ENCODE measurements around the gene MIDN. TPM values are rescaled to one million over a fixed set of nuclear protein-coding genes. Genes with fewer than 3 reads are reported as not detected.

MIDN gene
- total RNA-seq, 4 donors from 2014 or later: 34.9 to 117 (median 86.3) TPM

DNA sequence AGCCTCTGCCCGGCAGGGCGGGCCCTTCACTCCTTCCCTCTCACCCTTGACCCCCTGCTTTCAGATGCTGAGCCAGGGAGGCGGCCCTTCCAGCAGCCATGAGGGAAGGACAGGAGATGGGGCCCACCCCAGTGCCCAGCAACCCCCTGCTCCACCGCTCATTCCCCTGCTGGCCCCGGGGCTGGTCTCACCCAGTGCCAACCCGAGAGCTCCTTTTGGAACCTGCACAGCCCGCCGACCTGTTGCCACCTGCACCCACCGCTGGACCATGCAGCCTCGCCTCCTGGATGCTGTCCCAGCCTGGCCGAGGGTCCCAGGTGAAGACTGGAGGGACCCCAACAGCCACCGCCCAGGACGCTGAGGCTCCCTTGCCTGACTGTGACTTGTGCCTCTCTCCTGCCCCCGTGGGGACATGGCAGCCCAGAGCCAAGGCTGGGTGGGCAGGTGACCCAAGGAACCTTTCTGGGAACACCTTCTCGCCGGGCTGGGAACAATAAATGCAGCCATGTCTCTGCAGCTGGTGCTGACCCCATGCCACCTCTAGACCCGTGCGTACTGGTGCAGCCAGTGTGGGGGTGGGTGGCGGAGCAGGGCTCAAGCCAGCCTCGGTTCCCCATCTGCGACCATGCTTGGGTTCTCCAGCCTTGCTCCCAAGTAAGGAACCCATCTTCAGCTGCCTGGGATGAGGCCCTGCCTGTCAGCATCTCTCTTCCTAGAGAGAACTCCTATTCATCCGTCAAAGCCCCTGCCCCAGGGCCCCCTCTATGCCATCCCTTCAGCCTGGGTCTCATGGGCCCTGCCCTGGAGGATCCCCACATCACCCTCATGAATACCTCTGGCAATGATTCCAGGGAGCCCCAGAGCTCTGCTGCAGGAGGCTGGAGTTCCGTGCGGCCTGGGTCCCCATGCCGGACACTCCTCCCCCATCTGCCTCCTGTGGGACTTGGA lies 30.6 kb downstream of the MIDN start:
- H3K4me3 ChIP-seq: no peak overlapping the region
- intact Hi-C loops (cut with DNase I; ENCODE audit: low total_unique reads) (loop anchor here (1.0 to 10.0 kb wide), 4 partner anchors 77 to 484 kb away; partner anchors contain the start of genes ADAMTSL5, GAMT and PTBP1), in situ Hi-C loops (cut with MboI; ENCODE audit: low sequenced_read_pairs in 4 of 4) (no loop called here)
- peaks cover 22 to 23% of the 10 kb centered on the region in 2 donors for H3K4me1 ChIP-seq
- no peak for DNase-seq
- peaks cover 0 to 28% of the 10 kb centered on the region in 2 donors for H3K36me3 ChIP-seq
- no peaks in the 10 kb centered on the region for H3K9me3 ChIP-seq
- no peak overlapping the region for H3K27ac ChIP-seq
- TF ChIP-seq POLR2A (IDR thresholded peaks at IDR 0.05): no peak
- TF ChIP-seq, protein P1, sequence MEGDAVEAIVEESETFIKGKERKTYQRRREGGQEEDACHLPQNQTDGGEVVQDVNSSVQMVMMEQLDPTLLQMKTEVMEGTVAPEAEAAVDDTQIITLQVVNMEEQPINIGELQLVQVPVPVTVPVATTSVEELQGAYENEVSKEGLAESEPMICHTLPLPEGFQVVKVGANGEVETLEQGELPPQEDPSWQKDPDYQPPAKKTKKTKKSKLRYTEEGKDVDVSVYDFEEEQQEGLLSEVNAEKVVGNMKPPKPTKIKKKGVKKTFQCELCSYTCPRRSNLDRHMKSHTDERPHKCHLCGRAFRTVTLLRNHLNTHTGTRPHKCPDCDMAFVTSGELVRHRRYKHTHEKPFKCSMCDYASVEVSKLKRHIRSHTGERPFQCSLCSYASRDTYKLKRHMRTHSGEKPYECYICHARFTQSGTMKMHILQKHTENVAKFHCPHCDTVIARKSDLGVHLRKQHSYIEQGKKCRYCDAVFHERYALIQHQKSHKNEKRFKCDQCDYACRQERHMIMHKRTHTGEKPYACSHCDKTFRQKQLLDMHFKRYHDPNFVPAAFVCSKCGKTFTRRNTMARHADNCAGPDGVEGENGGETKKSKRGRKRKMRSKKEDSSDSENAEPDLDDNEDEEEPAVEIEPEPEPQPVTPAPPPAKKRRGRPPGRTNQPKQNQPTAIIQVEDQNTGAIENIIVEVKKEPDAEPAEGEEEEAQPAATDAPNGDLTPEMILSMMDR (IDR thresholded peaks at IDR 0.05 in 4 of 5, conservative IDR thresholded peaks at IDR 0.05 in 1 of 5): no peak
- no peak for ATAC-seq
- peaks cover 10 to 14% (median 10%) of the 10 kb centered on the region in 3 donors for H3K27me3 ChIP-seq

DNA sequence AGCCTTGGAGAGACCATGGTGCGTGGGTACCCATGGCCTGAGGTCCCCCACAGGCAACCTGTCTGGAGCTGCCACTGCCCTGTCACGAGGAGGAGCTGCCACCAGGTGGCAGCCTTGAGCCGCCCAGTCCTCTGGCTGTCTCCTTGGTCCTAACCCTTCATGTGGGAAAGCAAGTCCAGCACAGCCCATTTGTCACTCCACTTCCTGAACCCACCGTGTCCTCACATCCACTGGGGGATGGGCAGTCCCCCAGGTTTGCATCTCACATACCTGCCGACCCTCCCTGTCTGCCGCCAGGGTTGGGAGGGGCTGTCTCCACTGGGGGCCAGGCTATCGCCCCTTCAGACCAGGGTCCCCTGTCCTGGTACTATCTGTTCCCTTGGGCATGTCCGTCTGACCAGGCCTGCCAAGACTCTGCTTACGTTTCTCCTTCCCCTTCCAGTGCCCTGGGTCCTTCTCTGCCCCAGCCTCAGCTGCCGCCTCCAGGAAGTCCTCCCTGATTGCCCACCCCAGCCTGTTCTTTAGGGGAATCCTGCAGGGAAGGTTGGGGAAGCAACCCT lies 31.5 kb downstream of the MIDN start:
- Histone ChIP-seq H3K9me3 (no peaks in the 10 kb centered on the region), H3K27me3 (peaks cover 17 to 19% (median 19%) of the 10 kb centered on the region in 3 donors), H3K27ac (peak overlapping the region in 1 of 4 donors; percentile 39), H3K4me3 (no peak overlapping the region), H3K36me3 (peaks cover 0 to 20% of the 10 kb centered on the region in 2 donors), H3K4me1 (peaks cover 14% of the 10 kb centered on the region in 2 donors)
- in situ Hi-C loops (cut with MboI; ENCODE audit: low sequenced_read_pairs in 4 of 4): no loop called here
- ATAC-seq (peak; percentile 34 to 35), DNase-seq (peak in 1 of 2 donors; percentile 78)
- TF ChIP-seq POLR2A (IDR thresholded peaks at IDR 0.05): no peak
- TF ChIP-seq, protein P1 (IDR thresholded peaks at IDR 0.05 in 4 of 5, conservative IDR thresholded peaks at IDR 0.05 in 1 of 5): peak; percentile 76 to 96 (median 92)
- intact Hi-C loops (cut with DNase I; ENCODE audit: low total_unique reads): loop anchor here (1.0 to 10.0 kb wide), 4 partner anchors 76 to 485 kb away; partner anchors contain the start of genes ADAMTSL5, GAMT and PTBP1

DNA sequence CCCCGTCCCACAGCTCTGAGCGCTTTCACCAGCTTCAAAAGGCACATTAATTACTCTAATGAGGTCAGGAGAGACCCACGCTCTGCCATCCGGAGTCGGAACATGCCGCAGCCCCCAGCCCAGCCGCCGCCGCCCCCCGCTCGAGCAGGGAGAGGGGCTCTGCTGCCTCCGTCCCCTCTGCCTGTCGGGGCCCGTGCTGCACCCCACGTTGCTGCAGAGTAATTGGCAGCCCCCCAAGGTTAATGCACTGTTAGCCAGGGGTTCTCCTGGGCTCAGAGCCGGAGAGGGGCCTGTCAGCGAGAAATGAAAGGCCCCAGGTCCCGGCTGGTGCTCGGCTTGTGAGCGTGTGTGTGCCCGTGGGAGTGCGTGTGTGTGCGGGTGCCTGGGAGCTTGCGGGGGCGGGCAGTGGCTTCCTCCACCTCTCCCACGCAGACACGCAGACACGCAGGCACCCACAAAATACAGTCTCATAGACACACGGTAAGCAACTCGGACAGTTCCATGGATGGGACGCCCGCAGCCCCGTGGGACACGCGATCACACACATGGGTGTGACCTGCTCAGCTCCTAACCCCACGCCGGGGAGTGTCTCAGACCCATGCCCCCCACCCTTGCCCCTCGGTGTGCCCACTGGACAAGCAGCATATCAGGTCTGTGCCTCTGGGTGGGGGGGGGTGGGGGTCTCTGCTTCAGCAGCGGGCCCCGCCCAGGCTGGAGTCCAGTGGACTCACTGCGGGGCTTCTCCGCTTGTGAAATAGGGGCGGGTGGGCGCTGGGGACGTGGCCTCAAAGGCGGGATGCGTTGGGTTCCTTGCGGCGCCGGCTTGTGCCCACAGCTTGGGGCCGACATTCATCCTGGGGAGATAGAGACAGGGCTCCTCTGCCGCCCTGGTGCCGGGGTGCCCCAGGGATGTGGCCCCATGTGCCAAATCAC lies 32.5 kb downstream of the MIDN start:
- in situ Hi-C loops (cut with MboI; ENCODE audit: low sequenced_read_pairs in 4 of 4): no loop called here
- DNase-seq: no peak
- Histone ChIP-seq H3K4me3 (no peak overlapping the region), H3K4me1 (peaks cover 10 to 12% of the 10 kb centered on the region in 2 donors), H3K27ac (no peak overlapping the region), H3K36me3 (peaks cover 0 to 19% of the 10 kb centered on the region in 2 donors), H3K27me3 (peaks cover 23 to 25% (median 25%) of the 10 kb centered on the region in 3 donors), H3K9me3 (no peaks in the 10 kb centered on the region)
- intact Hi-C loops (cut with DNase I; ENCODE audit: low total_unique reads): no loop called here
- no peak for ATAC-seq
- TF ChIP-seq, protein P1 (IDR thresholded peaks at IDR 0.05 in 4 of 5, conservative IDR thresholded peaks at IDR 0.05 in 1 of 5): no peak
- TF ChIP-seq POLR2A (IDR thresholded peaks at IDR 0.05): no peak

DNA sequence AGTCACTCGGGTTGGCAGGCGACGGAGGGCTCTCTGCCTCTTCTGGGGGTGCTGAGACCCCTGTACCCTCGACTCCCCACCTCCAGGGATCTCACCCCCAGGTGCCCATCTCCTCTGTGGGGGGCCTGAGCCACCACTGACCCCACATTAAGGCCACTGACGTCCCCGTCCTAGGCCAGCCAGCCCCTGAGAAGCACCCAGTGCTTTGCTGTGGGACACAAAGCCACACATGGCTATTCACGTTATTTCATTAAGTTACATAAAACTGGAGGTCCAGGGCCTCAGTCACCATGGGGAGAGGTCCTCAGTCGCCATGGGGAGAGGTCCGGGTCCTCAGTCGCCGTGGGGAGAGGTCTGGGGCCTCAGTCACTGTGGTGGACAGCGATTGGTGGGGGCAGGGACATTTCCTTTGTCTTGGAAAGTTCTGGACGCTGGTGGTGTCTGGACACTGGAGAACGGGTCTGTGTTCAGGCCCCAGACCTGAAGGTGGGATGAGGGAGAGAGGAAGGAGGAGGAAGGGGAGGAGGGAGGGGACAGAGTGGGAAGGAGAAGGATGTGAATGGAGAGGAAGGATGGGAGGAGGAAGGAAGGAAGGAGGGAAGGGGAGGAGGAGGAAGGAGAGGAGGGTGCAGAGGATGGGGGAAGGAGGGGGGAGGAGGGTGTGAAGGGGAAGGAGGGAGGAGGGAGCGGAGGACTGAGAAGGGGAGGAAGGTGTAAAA lies 33.3 kb downstream of the MIDN start:
- intact Hi-C loops (cut with DNase I; ENCODE audit: low total_unique reads): no loop called here
- no peak for DNase-seq
- peaks cover 2 to 5% of the 10 kb centered on the region in 2 donors for H3K4me1 ChIP-seq
- in situ Hi-C loops (cut with MboI; ENCODE audit: low sequenced_read_pairs in 4 of 4): no loop called here
- peaks cover 0 to 19% of the 10 kb centered on the region in 2 donors for H3K36me3 ChIP-seq
- no peak for ATAC-seq
- no peaks in the 10 kb centered on the region for H3K9me3 ChIP-seq
- TF ChIP-seq, protein P1 (IDR thresholded peaks at IDR 0.05 in 4 of 5, conservative IDR thresholded peaks at IDR 0.05 in 1 of 5): no peak
- no peak for TF ChIP-seq POLR2A (IDR thresholded peaks at IDR 0.05)
- H3K27ac ChIP-seq: no peak overlapping the region
- peaks cover 28 to 30% (median 29%) of the 10 kb centered on the region in 3 donors for H3K27me3 ChIP-seq
- no peak overlapping the region for H3K4me3 ChIP-seq
